NCI-H1105 (cell line): Measurements from ENCODE around the gene ZBTB44.
A peak's percentile ranks its signal among the peaks of the same experiment; 100 is the strongest.
"Not testable (repeated sequence)": the region's sequence is repeated elsewhere in the genome, so short reads cannot be mapped to it uniquely, and the experiment has no call there.

Experiments
- DNase-seq: peaks from one replicate; lab custom pipeline; 2025; lab: John Stamatoyannopoulos, UW

ZBTB44 gene

GRCh38 chr11:130314750-130315285, at the start of gene ZBTB44:
Gene ZBTB44, minus strand, starts transcription at chr11:130314917. Its CDS starts 53,044 bp downstream, at chr11:130261873.
- peak; percentile 97 for DNase-seq

GRCh38 chr11:130359419-130359818, 44.7 kb upstream of the ZBTB44 start:
- no peak for DNase-seq

GRCh38 chr11:130358398-130358797, 43.7 kb upstream of the ZBTB44 start:
- no peak for DNase-seq

GRCh38 chr11:130347261-130347660, 32.5 kb upstream of the ZBTB44 start:
- no peak for DNase-seq

GRCh38 chr11:130344841-130345240, 30.1 kb upstream of the ZBTB44 start:
- DNase-seq: no peak

- no peak for DNase-seq
Observed at GRCh38 chr11:130340671-130341319, 26.1 kb upstream of the ZBTB44 start.

GRCh38 chr11:130338667-130339066, 23.9 kb upstream of the ZBTB44 start:
- DNase-seq: no peak

GRCh38 chr11:130337281-130338089, 22.8 kb upstream of the ZBTB44 start:
- no peak for DNase-seq

- not testable (repeated sequence) for DNase-seq
Observed at GRCh38 chr11:130331397-130331796, 16.7 kb upstream of the ZBTB44 start.

GRCh38 chr11:130330101-130330684, 15.5 kb upstream of the ZBTB44 start:
- peak; percentile 95 for DNase-seq

- no peak for DNase-seq
Observed at GRCh38 chr11:130328420-130328819, 13.7 kb upstream of the ZBTB44 start.

- no peak for DNase-seq
Observed at GRCh38 chr11:130327716-130328115, 13.0 kb upstream of the ZBTB44 start.

GRCh38 chr11:130325691-130326090, 11.0 kb upstream of the ZBTB44 start:
- no peak for DNase-seq

GRCh38 chr11:130323452-130324450, 9.0 kb upstream of the ZBTB44 start:
- DNase-seq: no peak

- DNase-seq: no peak
Observed at GRCh38 chr11:130322126-130322525, 7.4 kb upstream of the ZBTB44 start.

- DNase-seq: no peak
Observed at GRCh38 chr11:130318031-130318673, 3.4 kb upstream of the ZBTB44 start.

- peak; percentile 47 for DNase-seq
Observed at GRCh38 chr11:130315354-130315970, 745 bp upstream of the ZBTB44 start.

- peak; percentile 72 for DNase-seq
Observed at GRCh38 chr11:130314184-130314749, 450 bp downstream of the ZBTB44 start.

- peak; percentile 33 for DNase-seq
Observed at GRCh38 chr11:130313383-130314183, 1.1 kb downstream of the ZBTB44 start.
